ENCODE data around the gene ERBB3.

- TF ChIP-seq POLR2A (IDR thresholded peaks at IDR 0.05; ENCODE audit: low read length) (no peak), GATA1 (IDR thresholded peaks at IDR 0.05; ENCODE audit: low read depth, low read length) (no peak)
These were observed 34.1 kb downstream of the ERBB3 start for GRCh38 chr12:56114084-56114483.

Measured in erythroblast (primary cell).